HepG2 (cell line): Measurements from ENCODE around the gene HSPA1L. TPM values are rescaled to one million over a fixed set of nuclear protein-coding genes. Genes with fewer than 3 reads are reported as not detected.

ENCODE experiments used
- BRD4 ChIP-seq: sonication (generic); formaldehyde crosslinking; IDR thresholded peaks from 2 replicates; pipeline ENCODE4 v1.4.0; 2020; ENCODE audit warnings: missing genetic modification reagents
- CCAR2 ChIP-seq: fragments of 200-400 bp; formaldehyde crosslinking; optimal IDR thresholded peaks from 2 replicates; pipeline ENCODE3; 2018; ENCODE audit warnings: low read depth, mild to moderate bottlenecking, low read length, moderate library complexity
- EZH2 ChIP-seq: conservative IDR thresholded peaks from 2 replicates; pipeline ENCODE4 v1.6.1; 2012; ENCODE audit warnings: mild to moderate bottlenecking, low read depth, low read length, moderate library complexity
- FOXK1 ChIP-seq: sonication (generic); formaldehyde crosslinking; IDR thresholded peaks from 2 replicates; pipeline ENCODE4 v1.4.0; 2020; ENCODE audit warnings: low read depth, missing genetic modification reagents, borderline replicate concordance
- KLF12 ChIP-seq: sonication (generic); formaldehyde crosslinking; IDR thresholded peaks from 2 replicates; pipeline ENCODE4 v1.4.0; 2020; ENCODE audit warnings: missing genetic modification reagents, borderline replicate concordance
- SMC3 ChIP-seq: IDR thresholded peaks from 2 replicates; pipeline ENCODE4 v1.6.1; 2011; ENCODE audit warnings: low read length, improper control_type of control experiment
- TMF1 ChIP-seq: sonication (generic); formaldehyde crosslinking; IDR thresholded peaks from 2 replicates; pipeline ENCODE4 v1.8.1; 2022; ENCODE audit warnings: low read depth, missing genetic modification reagents
- ZBTB44 ChIP-seq: sonication (generic); formaldehyde crosslinking; IDR thresholded peaks from 2 replicates; pipeline ENCODE4 v1.4.0; 2020; ENCODE audit warnings: missing genetic modification reagents
- ZBTB46 ChIP-seq: sonication (generic); formaldehyde crosslinking; IDR thresholded peaks from 2 replicates; pipeline ENCODE4 v1.4.0; 2020; ENCODE audit warnings: mild to moderate bottlenecking, missing genetic modification reagents, borderline replicate concordance
- ZMYM2 ChIP-seq: sonication (generic); formaldehyde crosslinking; IDR thresholded peaks from 2 replicates; pipeline ENCODE4 v1.8.0; 2022; ENCODE audit warnings: mild to moderate bottlenecking, missing genetic modification reagents
- ZNF251 ChIP-seq: sonication (generic); formaldehyde crosslinking; IDR thresholded peaks from 2 replicates; pipeline ENCODE4 v1.9.0; 2021; ENCODE audit warnings: mild to moderate bottlenecking, missing genetic modification reagents
- ZNF317 ChIP-seq: sonication (generic); formaldehyde crosslinking; IDR thresholded peaks from 2 replicates; pipeline ENCODE4 v1.5.0; 2020; ENCODE audit warnings: mild to moderate bottlenecking, missing genetic modification reagents
- ZNF354B ChIP-seq: sonication (generic); formaldehyde crosslinking; IDR thresholded peaks from 2 replicates; pipeline ENCODE4 v1.8.0; 2022; ENCODE audit warnings: mild to moderate bottlenecking, missing genetic modification reagents
- ZNF556 ChIP-seq: sonication (generic); formaldehyde crosslinking; IDR thresholded peaks from 2 replicates; pipeline ENCODE4 v1.4.0; 2020; ENCODE audit warnings: mild to moderate bottlenecking, missing genetic modification reagents, borderline replicate concordance
- ZNF589 ChIP-seq: sonication (generic); formaldehyde crosslinking; conservative IDR thresholded peaks from 2 replicates; pipeline ENCODE4 v1.8.0; 2022; ENCODE audit warnings: mild to moderate bottlenecking, moderate library complexity, missing genetic modification reagents
- ZNF674 ChIP-seq: sonication (generic); formaldehyde crosslinking; IDR thresholded peaks from 2 replicates; pipeline ENCODE4 v1.5.0; 2020; ENCODE audit warnings: low read depth, mild to moderate bottlenecking, missing genetic modification reagents
- polyA plus RNA-seq, 8 experiments: library from polyadenylated mRNA; depleted of rRNA in 3 of 8; stranded (reverse) in 7 of 8; unstranded in 1 of 8; fragments of >200 nt; fragmentation: Illumina TruSeq in 4 of 8; extraction: Trizol in 4 of 8; gene quantifications; 2 replicates each; pipeline versions ENCODE4 v1.2.1 to v1.2.3, GENCODE V29; 2011 to 2016; ENCODE audit warnings: low read depth in 4 of 8, missing spikeins in 1 of 8, mixed read lengths in 1 of 8; ENCODE audit not compliant: insufficient read depth in 1 of 8
- total RNA-seq, 5 experiments: library from RNA; depleted of rRNA; stranded (reverse); fragments of >200 nt; fragmentation: Illumina TruSeq; extraction: Trizol; gene quantifications; 2 replicates each; pipeline ENCODE4 v1.2.3, GENCODE V29; 2016; ENCODE audit warnings: low read depth in 1 of 5
- TF ChIP-seq, protein P1 (sequence below): IDR thresholded peaks from 2 replicates; pipeline ENCODE4 v1.6.1; 2016; ENCODE audit warnings: low read depth, borderline replicate concordance
- TF ChIP-seq, protein P2 (sequence below): sonication (generic); formaldehyde crosslinking; IDR thresholded peaks from 2 replicates; pipeline ENCODE4 v1.4.0; 2020; ENCODE audit warnings: missing genetic modification reagents, borderline replicate concordance
- TF ChIP-seq, protein P3 (sequence below): sonication (generic); formaldehyde crosslinking; IDR thresholded peaks from 2 replicates; pipeline ENCODE4 v1.5.0; 2020; ENCODE audit warnings: missing genetic modification reagents, mild to moderate bottlenecking, borderline replicate concordance

HSPA1L gene
- total and polyA plus RNA-seq, 2 of the 13 experiments (the other 11 are each of a cell fraction or from before 2014, with no cell fraction given), result 0.55 to 1.0 TPM

- 0 out of 2 replicates have a peak, but pooled peaks have one; percentile 65 for TF ChIP-seq ZBTB46 (CRISPR knock-in tag)
- TF ChIP-seq EZH2, result no peak
- peak; percentile 70 for TF ChIP-seq ZMYM2
- TF ChIP-seq ZNF674 (CRISPR knock-in tag), result no peak
- peak; percentile 89 for TF ChIP-seq KLF12
- TF ChIP-seq ZNF251, result no peak
- TF ChIP-seq ZNF556 (CRISPR knock-in tag), result peak; percentile 93
- peak; percentile 84; the same call in 1 of the 2 replicates for TF ChIP-seq TMF1 (CRISPR knock-in tag)
- peak; percentile 91; the same call in 1 of the 2 replicates for TF ChIP-seq ZNF354B (CRISPR knock-in tag)
- TF ChIP-seq, protein P1, sequence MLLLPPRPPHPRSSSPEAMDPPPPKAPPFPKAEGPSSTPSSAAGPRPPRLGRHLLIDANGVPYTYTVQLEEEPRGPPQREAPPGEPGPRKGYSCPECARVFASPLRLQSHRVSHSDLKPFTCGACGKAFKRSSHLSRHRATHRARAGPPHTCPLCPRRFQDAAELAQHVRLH (CRISPR knock-in tag), result peak; percentile 84
- peak; percentile 89; the same call in 1 of the 2 replicates for TF ChIP-seq BRD4
- TF ChIP-seq SMC3, result no peak
- TF ChIP-seq CCAR2, result no peak
- TF ChIP-seq ZNF317, result peak; percentile 54; the same call in 1 of the 2 replicates
- TF ChIP-seq FOXK1 (CRISPR knock-in tag), result peak; percentile 80; the same call in 1 of the 2 replicates
- TF ChIP-seq, protein P2, sequence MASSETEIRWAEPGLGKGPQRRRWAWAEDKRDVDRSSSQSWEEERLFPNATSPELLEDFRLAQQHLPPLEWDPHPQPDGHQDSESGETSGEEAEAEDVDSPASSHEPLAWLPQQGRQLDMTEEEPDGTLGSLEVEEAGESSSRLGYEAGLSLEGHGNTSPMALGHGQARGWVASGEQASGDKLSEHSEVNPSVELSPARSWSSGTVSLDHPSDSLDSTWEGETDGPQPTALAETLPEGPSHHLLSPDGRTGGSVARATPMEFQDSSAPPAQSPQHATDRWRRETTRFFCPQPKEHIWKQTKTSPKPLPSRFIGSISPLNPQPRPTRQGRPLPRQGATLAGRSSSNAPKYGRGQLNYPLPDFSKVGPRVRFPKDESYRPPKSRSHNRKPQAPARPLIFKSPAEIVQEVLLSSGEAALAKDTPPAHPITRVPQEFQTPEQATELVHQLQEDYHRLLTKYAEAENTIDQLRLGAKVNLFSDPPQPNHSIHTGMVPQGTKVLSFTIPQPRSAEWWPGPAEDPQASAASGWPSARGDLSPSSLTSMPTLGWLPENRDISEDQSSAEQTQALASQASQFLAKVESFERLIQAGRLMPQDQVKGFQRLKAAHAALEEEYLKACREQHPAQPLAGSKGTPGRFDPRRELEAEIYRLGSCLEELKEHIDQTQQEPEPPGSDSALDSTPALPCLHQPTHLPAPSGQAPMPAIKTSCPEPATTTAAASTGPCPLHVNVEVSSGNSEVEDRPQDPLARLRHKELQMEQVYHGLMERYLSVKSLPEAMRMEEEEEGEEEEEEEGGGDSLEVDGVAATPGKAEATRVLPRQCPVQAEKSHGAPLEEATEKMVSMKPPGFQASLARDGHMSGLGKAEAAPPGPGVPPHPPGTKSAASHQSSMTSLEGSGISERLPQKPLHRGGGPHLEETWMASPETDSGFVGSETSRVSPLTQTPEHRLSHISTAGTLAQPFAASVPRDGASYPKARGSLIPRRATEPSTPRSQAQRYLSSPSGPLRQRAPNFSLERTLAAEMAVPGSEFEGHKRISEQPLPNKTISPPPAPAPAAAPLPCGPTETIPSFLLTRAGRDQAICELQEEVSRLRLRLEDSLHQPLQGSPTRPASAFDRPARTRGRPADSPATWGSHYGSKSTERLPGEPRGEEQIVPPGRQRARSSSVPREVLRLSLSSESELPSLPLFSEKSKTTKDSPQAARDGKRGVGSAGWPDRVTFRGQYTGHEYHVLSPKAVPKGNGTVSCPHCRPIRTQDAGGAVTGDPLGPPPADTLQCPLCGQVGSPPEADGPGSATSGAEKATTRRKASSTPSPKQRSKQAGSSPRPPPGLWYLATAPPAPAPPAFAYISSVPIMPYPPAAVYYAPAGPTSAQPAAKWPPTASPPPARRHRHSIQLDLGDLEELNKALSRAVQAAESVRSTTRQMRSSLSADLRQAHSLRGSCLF (CRISPR knock-in tag), result no peak
- TF ChIP-seq, protein P3, sequence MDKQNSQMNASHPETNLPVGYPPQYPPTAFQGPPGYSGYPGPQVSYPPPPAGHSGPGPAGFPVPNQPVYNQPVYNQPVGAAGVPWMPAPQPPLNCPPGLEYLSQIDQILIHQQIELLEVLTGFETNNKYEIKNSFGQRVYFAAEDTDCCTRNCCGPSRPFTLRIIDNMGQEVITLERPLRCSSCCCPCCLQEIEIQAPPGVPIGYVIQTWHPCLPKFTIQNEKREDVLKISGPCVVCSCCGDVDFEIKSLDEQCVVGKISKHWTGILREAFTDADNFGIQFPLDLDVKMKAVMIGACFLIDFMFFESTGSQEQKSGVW (CRISPR knock-in tag), result no peak
- no peak for TF ChIP-seq ZBTB44
- peak; percentile 79 for TF ChIP-seq ZNF589 (CRISPR knock-in tag)
These were observed 8.4 kb downstream of the HSPA1L start, which contains the start of gene LSM2 (continued) for GRCh38 chr6:31806470-31807272.
